ENCODE data around the gene CKS1B.

Gene CKS1B

DNA sequence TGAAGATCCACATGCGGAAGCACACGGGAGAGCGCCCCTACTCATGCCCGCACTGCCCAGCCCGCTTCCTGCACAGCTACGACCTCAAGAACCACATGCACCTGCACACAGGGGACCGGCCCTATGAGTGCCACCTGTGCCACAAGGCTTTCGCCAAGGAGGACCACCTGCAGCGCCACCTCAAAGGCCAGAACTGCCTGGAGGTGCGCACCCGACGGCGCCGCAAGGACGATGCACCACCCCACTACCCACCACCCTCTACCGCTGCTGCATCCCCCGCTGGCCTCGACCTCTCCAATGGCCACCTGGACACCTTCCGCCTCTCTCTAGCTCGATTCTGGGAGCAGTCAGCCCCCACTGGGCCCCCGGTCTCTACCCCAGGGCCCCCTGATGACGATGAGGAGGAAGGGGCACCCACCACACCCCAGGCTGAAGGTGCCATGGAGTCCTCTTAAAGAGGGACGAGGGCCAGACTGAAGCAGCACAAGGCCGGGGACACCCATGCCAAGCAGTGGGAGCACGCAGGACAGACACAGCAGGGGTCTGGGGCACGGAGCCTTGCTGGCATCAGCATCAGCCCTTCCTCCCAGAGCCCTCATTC, 41.9 kb downstream of the CKS1B start:
- no peak for DNase-seq

DNA sequence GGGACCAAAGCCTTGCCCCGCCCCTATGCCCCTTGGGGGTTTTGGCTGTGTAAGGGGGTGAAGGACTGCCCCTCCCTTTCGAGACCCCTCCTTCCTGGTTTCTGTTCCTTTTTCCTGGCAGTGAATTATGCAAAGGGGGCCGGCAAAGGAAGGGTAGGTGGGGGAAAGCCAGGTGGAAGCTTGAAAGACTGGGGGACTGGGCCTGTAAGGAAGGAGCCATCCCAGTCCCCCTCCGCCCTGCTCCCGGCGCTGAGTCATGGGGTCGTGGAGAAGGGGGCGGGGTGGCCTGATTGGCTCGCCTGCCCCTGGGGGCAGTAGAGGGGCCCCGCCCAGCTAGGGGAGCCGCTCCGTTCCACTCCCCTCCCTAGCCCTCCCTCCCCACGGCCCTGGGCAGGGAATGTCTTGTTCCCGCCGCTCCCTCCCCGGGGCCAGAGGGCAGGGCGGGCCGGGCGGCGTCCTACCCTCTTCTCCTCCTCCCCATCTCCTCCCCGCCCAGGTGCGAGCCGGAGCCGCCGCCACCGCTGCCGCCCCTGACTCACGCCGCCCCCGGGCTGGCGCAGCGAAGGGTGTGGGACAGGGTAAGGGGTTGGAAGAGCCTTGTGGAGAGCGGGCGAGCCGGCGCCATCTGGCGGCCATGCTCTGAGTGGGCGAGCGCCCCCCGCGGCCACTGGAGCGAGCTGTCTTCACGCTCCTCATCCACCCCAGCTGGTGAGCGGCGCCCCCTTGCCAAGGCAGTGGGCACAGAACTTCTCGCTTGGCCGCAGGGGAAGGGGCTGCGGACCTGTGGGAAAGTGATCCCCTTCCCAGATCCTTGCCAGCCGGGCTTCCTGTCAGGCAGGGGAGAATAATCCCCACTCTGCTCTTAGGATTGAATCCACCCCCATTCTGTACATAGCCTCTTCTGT, 42.8 kb downstream of the CKS1B start:
- DNase-seq = peak; percentile 93

DNA sequence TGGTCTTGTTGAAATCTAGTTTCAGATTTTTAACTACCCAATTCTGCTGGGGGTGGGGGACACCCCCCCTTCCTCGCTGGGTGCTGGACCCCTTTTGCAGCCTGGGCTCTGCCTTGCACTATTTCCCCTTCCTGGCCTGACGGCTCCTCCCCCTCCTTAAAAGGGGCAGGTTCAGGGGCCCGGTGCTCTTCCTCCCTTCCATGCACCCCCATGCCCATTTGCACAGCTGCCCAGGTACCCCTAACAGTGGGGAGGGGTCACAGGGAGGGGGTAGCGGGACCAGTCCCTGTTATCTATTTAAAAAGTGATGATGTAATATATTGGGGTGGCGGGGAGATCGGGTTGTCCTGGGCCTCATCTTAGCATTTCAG, 43.5 kb downstream of the CKS1B start:
- DNase-seq = peak; percentile 14

DNA sequence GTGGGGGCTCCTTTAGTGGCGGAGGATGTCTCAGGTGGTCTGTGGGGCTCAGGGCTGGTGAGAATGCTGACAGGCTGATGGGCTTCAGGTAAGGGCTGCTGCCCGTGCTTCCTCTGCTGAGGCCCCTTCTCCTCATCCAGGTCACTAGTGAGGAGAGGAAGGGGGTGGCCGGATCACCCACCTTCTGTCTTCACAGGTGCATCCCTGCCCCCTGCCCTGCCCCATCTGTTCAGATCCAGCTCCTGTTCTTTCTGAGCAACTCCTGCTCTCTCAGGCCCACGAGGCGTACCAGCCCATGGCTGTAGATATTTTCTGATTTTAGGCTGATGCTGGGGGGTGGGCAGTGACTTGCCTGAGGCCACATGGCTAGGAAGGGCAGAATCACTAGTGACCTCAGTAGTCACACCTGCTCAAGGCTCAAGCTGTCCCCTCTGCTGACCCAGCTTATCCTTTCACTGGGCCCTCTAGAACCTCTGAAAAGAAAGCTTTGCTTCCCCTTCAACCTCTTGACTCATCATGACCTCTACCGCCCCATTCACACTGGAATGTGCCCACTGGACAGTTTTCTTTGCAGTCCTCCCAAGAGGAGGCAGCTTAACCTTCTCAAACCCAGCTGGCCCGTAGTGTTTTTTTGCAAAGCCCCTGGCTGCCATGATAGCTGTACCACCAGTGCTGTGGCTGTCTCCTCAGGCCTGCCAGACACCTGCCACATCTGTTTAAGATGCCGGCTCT, 44.3 kb downstream of the CKS1B start:
- no peak for DNase-seq

DNA sequence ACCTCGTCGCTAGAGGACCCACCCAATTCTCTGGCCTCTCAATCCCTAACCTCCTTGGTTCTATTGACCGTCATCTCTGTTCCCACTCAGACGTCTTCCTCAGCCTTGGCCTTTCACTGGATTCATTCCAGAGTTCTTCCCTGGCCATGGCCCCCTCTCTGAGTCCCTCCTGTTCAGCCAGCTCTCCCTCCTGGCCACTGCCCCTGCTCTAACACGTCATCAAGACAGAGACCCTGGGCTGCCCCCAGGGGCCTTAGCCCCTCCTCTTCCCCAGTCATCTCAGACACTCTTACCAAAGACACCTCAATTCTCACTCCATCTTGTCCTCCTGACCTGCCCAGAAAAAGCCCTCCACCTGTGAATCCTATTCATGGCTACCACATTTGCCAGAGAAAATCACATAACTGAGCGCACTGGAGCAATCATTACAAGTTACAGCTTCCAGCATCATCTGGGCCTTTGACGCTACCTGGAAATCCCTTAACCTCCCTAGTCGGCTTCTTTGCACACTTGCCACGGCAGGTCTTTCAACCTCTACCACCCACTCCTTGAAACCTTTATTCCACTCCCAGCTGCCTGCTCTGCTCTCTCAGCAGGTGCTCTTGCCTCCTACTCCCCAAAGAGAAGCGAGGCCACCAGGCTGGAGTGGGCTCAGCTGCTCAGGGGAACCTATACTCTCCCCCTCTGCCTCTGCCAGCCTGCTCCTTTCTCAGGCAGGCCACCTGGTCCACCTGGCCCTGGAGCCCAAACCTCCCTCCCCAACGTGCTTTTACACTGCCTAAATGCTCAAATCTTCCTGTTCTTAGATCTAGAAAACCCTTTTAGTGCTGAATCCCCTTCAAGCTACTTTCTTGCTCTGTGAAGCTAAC, 45.1 kb downstream of the CKS1B start:
- no peak for DNase-seq

DNA sequence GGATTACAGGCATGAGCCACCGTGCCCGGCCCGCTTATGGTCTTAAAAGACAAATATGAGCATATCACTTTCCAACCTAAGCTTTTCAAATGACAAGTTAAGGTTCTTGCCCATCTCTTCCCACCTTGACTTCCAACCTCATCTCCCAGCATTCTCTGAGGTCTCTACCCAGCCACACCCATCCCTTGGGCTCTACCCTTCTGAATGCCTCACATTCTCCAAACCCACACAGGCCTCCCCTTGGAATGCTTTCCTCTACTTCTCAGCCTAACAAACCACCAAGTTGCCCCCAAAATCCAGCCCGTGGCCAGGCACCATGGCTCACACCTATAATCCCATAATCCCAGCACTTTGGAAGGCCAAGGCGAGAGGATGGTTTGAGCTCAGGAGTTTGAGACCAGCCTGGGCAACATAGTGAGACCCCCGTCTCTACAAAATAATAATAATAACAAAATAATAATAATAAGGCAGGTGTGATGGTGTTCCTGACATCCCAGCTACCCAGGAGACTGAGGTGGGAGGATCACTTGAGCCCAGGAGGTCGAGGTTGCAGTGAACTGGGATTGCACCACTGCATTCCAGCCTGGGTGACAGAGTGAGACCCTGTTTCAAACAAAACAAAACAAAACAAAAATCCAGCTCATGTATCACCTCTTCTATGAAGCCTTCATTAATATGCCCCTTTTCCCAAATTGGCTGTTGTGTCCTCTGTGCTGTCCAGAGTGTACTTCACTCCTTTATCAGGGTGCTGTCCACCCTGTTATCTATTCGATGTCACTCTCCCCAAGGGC, 47.9 kb downstream of the CKS1B start:
- no peak for DNase-seq

DNA sequence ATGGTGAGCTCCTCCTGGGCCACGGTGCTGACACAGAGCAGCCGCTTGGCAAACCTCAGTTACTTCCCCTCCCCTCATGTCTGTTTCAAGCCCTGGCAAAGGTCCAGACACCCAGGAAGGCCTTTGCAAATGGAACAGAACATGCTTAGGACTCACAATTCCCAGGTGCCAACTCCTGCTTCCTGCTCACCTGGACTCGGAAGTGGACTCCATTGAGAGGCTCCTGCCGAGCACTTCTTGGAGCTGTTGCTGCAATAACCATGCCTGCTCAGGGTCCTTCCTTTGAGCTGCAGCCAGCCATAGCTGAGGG, 48.4 kb downstream of the CKS1B start:
- DNase-seq = peak; percentile 70

DNA sequence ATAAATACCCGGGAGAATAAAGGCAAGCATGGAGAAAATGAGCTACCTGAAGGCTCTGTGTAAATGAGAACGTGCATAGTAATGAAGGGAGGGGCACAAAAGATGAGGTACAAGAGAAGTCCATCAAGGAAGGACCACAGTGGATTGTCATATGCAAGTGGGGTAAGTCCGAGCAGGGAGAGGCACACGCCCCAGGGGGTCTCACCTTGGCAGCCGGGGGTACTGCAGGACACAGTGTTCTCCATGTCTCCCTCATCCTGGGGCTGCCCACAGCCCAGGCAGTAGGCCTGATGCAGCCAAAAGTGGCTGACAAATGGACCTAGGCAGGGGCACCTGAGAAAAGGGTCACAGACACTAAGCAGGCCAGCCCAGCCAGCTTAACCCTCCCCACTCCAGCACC, 49.1 kb downstream of the CKS1B start:
- no peak for DNase-seq

DNA sequence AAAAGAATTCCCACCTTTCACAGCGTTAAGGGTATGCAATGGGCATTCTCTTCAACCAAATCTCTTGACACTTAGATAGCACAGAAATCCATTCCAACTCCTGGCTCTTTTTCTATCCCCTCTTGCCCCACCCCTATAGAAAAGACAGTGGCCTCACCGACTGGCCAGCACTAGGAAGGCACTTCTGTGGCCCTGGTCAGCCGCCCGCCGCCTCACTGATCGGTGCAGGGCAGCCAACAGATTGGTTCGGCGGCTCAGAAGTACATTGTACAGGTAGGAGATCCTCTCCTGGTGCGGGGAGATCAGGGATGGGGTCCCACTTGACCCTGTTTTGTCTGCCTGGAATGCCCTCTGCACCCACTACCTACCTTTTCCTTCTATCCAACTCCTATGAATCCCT, 49.8 kb downstream of the CKS1B start:
- DNase-seq = no peak

DNA sequence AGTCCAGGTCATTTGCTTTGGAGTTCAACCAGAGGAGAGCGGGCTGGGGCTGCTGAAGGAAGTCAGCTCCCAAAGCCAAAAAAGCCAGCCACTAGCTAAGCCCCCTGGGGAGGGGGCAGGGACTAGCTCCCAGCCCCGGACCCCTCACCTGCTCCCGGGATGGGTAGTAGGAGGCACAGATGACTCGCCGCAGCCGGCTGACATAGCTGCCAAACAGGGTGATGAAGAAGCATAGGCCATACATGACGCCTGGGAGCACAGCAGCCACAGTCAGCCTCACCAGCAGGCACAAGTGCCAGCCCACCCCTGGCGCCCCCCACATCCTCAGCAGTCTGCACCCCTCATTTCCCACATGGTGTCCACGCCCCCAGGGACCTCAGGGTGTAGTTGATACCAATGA, 51.7 kb downstream of the CKS1B start:
- DNase-seq = no peak

DNA sequence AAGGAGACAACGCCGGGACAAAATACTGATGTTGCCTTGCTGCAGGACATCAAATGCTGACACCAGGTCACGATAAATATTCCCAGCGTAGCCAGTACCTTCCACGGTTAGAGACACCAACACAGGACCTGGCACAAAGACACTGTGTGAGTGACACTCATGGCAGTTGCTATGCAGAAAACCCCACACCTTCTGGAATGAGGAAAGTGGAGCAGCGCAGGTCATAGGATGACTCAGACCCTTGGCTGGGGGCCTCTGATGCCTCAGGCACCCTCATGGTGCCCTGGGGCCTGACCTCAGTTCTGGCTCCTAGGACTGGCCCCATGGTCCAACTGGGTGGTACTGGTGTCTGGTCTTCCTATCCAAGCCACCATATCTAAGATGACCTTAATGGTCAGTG, 52.1 kb downstream of the CKS1B start:
- DNase-seq = no peak
